SU-DHL-6 (cell line): ENCODE data around the gene TCP11.

Source experiments
- H2AFZ ChIP-seq: fragments of 200-600 bp; sonication (generic); 2 replicates; pipeline ENCODE4 v1.6.1; 2014; ENCODE audit warnings: low read depth, mild to moderate bottlenecking, moderate library complexity, mixed read lengths, antibody characterized with exemption, low read length; ENCODE audit not compliant: severe bottlenecking
- H3F3A ChIP-seq: fragments of 200-600 bp; shearing (Covaris generic); 2 replicates; pipeline ENCODE4 v1.6.0; 2016; ENCODE audit warnings: antibody characterized with exemption, mild to moderate bottlenecking; ENCODE audit not compliant: insufficient read depth
- H3K27ac ChIP-seq: fragments of 200-600 bp; sonication (generic); 2 replicates; pipeline ENCODE4 v1.5.1; 2016; ENCODE audit warnings: low read depth, mild to moderate bottlenecking, low read length, moderate library complexity, mixed read lengths
- H3K27me3 ChIP-seq: fragments of 200-600 bp; sonication (generic), shearing (Covaris generic); 2 replicates; pipeline ENCODE4 v1.6.0; 2014; ENCODE audit warnings: mild to moderate bottlenecking, low read length
- H3K36me3 ChIP-seq: fragments of 200-600 bp; sonication (generic); 2 replicates; pipeline ENCODE4 v1.6.1; 2014; ENCODE audit warnings: mild to moderate bottlenecking, low read length, mixed read lengths
- H3K4me2 ChIP-seq: fragments of 300-600, 200-600 bp; shearing (Covaris generic), sonication (generic); 2 replicates; pipeline ENCODE4 v1.6.0; 2014; ENCODE audit warnings: low read length, low read depth, mild to moderate bottlenecking; ENCODE audit not compliant: poor library complexity, severe bottlenecking
- H3K4me3 ChIP-seq: fragments of 200-600 bp; sonication (generic); 2 replicates; pipeline ENCODE4 v1.5.1; 2014; ENCODE audit warnings: antibody characterized with exemption, low read length, mild to moderate bottlenecking, mixed read lengths; ENCODE audit not compliant: insufficient read depth, poor library complexity, severe bottlenecking
- H3K79me2 ChIP-seq: fragments of 200-600 bp; sonication (generic); 2 replicates; pipeline ENCODE4 v1.6.1; 2014; ENCODE audit warnings: mild to moderate bottlenecking, low read length, moderate library complexity; ENCODE audit not compliant: insufficient read depth
- H3K9ac ChIP-seq: fragments of 200-600 bp; sonication (generic); 2 replicates; pipeline ENCODE4 v1.7.0; 2014; ENCODE audit warnings: mild to moderate bottlenecking, low read length
- H3K9me2 ChIP-seq: fragments of 200-600 bp; sonication (generic); replicated peaks from 2 replicates; pipeline ENCODE4 v1.6.1; 2014; ENCODE audit warnings: low read length; ENCODE audit not compliant: insufficient read depth
- H3K9me3 ChIP-seq: fragments of 200-600 bp; sonication (generic); 2 replicates; pipeline ENCODE4 v1.6.1; 2014; ENCODE audit warnings: low read length, mixed read lengths; ENCODE audit not compliant: insufficient read depth
- H4K20me1 ChIP-seq: fragments of 200-600 bp; sonication (generic); 2 replicates; pipeline ENCODE4 v1.6.1; 2014; ENCODE audit warnings: low read depth, mild to moderate bottlenecking, antibody characterized with exemption, low read length, moderate library complexity, mixed read lengths
- EZH2phosphoT487 ChIP-seq: fragments of 200-600 bp; sonication (generic), shearing (Covaris generic); conservative IDR thresholded peaks from 2 replicates; pipeline ENCODE4 v1.6.1; 2018; ENCODE audit warnings: mild to moderate bottlenecking, antibody characterized with exemption, low read length, moderate library complexity, mixed read lengths
- TF ChIP-seq, protein P1 (sequence below): fragments of 200-600 bp; sonication (generic); IDR thresholded peaks from one replicate; pipeline ENCODE4 v1.5.1; 2017; ENCODE audit warnings: antibody characterized with exemption, mild to moderate bottlenecking, low read length, moderate library complexity; ENCODE audit not compliant: insufficient read depth, poor library complexity, severe bottlenecking

TCP11 gene

DNA sequence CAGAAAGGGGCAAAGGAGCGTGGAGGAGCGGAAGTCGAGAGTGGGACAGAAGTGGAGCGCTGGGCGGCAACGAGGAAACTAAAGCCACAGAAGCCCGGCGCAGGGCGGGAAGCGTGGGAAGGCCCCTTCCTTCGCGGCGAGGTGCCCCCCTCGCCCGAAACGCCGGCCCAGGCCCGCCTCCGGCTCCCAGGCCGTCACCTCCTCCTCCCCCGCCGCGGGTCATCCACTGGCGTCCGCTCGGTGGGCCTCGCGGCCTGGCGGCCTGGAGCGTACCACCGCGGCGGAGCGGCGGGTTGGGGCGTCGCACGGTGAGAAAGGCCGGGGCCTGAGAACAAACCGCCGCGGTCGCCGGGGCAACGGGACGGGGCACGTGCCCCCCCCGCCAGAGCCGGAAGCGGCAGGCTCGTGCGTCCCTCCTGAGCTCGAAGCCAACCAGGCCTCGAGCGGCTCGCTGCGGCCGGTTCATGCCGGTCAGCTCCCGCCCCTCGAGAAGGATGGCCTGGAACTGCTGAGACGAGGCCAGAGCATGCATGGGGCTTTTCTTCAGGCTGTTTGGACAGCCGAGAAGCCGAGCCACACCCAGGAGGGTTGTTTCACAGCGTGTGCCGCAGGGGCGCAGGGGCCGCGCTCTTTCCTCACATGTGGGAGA, at the start of gene TCP11:
Gene TCP11, minus strand, starts transcription at position 333 of the 649 bp plus-strand sequence. CDS start 469 bp downstream, outside the sequence.
- H3K27me3 ChIP-seq = no peaks in the 10 kb centered on the region
- no peak within 1 kb of the TSS for H3K9ac ChIP-seq
- no peak within 1 kb of the TSS for H3K27ac ChIP-seq
- no peak within 1 kb of the TSS for H3K4me3 ChIP-seq
- H3K36me3 ChIP-seq = no peaks in the 10 kb centered on the region
- H3K4me2 ChIP-seq = no peak within 1 kb of the TSS
- H2AFZ ChIP-seq = no peak within 1 kb of the TSS
- H3K9me2 ChIP-seq = no peaks in the 10 kb centered on the region
- no peaks in the 10 kb centered on the region for H3F3A ChIP-seq
- TF ChIP-seq, protein P1, sequence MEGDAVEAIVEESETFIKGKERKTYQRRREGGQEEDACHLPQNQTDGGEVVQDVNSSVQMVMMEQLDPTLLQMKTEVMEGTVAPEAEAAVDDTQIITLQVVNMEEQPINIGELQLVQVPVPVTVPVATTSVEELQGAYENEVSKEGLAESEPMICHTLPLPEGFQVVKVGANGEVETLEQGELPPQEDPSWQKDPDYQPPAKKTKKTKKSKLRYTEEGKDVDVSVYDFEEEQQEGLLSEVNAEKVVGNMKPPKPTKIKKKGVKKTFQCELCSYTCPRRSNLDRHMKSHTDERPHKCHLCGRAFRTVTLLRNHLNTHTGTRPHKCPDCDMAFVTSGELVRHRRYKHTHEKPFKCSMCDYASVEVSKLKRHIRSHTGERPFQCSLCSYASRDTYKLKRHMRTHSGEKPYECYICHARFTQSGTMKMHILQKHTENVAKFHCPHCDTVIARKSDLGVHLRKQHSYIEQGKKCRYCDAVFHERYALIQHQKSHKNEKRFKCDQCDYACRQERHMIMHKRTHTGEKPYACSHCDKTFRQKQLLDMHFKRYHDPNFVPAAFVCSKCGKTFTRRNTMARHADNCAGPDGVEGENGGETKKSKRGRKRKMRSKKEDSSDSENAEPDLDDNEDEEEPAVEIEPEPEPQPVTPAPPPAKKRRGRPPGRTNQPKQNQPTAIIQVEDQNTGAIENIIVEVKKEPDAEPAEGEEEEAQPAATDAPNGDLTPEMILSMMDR = no peak
- no peak for TF ChIP-seq EZH2phosphoT487
- no peaks in the 10 kb centered on the region for H3K9me3 ChIP-seq
- no peaks in the 10 kb centered on the region for H3K79me2 ChIP-seq
- H4K20me1 ChIP-seq = no peaks in the 10 kb centered on the region

DNA sequence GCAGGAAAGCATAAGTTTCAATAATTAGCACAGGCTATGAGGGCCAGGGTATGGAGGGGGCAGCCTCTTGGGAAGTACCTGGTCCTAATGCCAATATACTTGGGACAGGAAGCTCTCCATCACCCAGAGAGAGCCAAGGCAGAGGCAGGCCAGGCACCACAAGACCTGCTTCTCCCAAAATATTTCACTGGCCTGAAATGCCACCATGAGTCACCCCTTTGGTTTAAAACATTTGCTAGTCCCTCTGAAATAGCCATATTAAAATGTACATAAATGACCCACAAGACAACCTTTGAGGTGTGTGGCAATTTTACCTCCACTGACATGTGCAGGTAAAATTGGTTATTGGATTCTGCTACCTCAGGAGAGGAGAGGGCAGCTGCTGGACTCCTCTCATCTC, 49.2 kb upstream of the TCP11 start:
- Histone ChIP-seq H3K9me3 (no peaks in the 10 kb centered on the region), H3K4me3 (no peak overlapping the region), H3F3A (no peaks in the 10 kb centered on the region), H3K79me2 (no peaks in the 10 kb centered on the region), H3K27me3 (no peaks in the 10 kb centered on the region), H3K4me2 (no peak overlapping the region), H2AFZ (no peak overlapping the region), H3K36me3 (no peaks in the 10 kb centered on the region), H4K20me1 (no peaks in the 10 kb centered on the region), H3K27ac (no peak overlapping the region), H3K9me2 (no peaks in the 10 kb centered on the region), H3K9ac (no peak overlapping the region)
- no peak for TF ChIP-seq EZH2phosphoT487
- TF ChIP-seq, protein P1 = no peak

DNA sequence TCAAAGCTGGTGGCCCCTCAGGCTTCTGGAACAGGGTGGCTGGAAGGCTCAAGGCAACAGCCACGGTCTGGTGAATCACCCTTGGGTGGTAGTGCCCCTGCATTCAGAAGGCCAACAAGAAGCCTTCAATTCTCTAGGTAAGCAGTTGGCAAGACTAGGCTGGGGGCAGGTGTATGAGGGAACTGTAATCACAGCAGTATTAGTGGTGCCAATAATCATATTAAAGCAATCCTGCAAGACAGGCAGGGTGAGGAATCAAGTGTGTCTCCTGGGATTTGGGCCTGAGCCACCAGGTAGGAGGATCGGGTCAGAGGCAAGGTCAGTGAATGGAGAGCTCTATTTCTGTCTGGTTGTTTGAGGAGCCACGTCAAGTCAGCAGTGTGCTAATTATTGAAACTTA, 47.7 kb upstream of the TCP11 start:
- no peak overlapping the region for H3K4me2 ChIP-seq
- H3K9me3 ChIP-seq = no peaks in the 10 kb centered on the region
- H3K9me2 ChIP-seq = no peaks in the 10 kb centered on the region
- H2AFZ ChIP-seq = no peak overlapping the region
- H3K27me3 ChIP-seq = no peaks in the 10 kb centered on the region
- TF ChIP-seq, protein P1 = no peak
- no peak for TF ChIP-seq EZH2phosphoT487
- H3K79me2 ChIP-seq = no peaks in the 10 kb centered on the region
- H4K20me1 ChIP-seq = no peaks in the 10 kb centered on the region
- H3K9ac ChIP-seq = no peak overlapping the region
- no peak overlapping the region for H3K4me3 ChIP-seq
- no peaks in the 10 kb centered on the region for H3F3A ChIP-seq
- no peak overlapping the region for H3K27ac ChIP-seq
- H3K36me3 ChIP-seq = no peaks in the 10 kb centered on the region
